GM23338 (cell line): ENCODE results near the gene MS4A4A.

Source experiments
- CREB1 ChIP-seq: fragments of 250-450 bp; sonication (Bioruptor Pico); IDR thresholded peaks from 2 replicates; pipeline ENCODE4 v1.5.0; 2020; ENCODE audit warnings: low read depth, mild to moderate bottlenecking, moderate library complexity
- CTCF ChIP-seq, 2 experiments: fragments of 200-600 bp in 1 of 2; sonication (generic) in 1 of 2; conservative IDR thresholded peaks; 2 replicates each; pipeline versions ENCODE4 v1.5.1 to v1.6.1; 2016 to 2017; ENCODE audit warnings: antibody characterized with exemption in 2 of 2, low read depth in 2 of 2, mild to moderate bottlenecking in 2 of 2, moderate library complexity in 1 of 2
- EZH2 ChIP-seq: fragments of 200-600 bp; sonication (generic); IDR thresholded peaks from one replicate; pipeline ENCODE4 v1.8.0; 2017; ENCODE audit warnings: antibody characterized with exemption, mild to moderate bottlenecking, low read depth; ENCODE audit not compliant: unreplicated experiment
- NANOG ChIP-seq: IDR thresholded peaks from 2 replicates; pipeline ENCODE4 v1.6.1; 2016; ENCODE audit warnings: antibody characterized with exemption, borderline replicate concordance
- POLR2AphosphoS5 ChIP-seq: IDR thresholded peaks from 2 replicates; pipeline ENCODE4 v1.6.1; 2016; ENCODE audit warnings: antibody characterized with exemption, low read depth

GRCh38 chr11:60274416-60274815 is 6.0 kb upstream of the MS4A4A start:
- TF ChIP-seq EZH2 (no peak), CTCF (conservative IDR thresholded peaks at IDR 0.05; ENCODE audit: low read depth in 2 of 2) (no peak), CREB1 (no peak), NANOG (no peak), POLR2AphosphoS5 (no peak)
